HG03432 (cell line): Measurements from ENCODE around the gene DIPK1A.

Source experiments
- ATAC-seq: cut with Tn5 transposase; IDR thresholded peaks from one replicate; pipeline ENCODE4 v1.9.1; 2021; ENCODE audit warnings: mild to moderate bottlenecking, moderate library complexity; ENCODE audit not compliant: unreplicated experiment

The DIPK1A gene

GRCh38 chr1:92808381-92808780 is 152.9 kb downstream of the DIPK1A start:
- ATAC-seq: no peak

GRCh38 chr1:92805216-92805615 is 156.0 kb downstream of the DIPK1A start:
- no peak for ATAC-seq

GRCh38 chr1:92804721-92805201 is 156.5 kb downstream of the DIPK1A start:
- peak; percentile 94 for ATAC-seq

GRCh38 chr1:92803140-92803887 is 157.9 kb downstream of the DIPK1A start:
- ATAC-seq: no peak

GRCh38 chr1:92797961-92798360 is 163.3 kb downstream of the DIPK1A start:
- no peak for ATAC-seq

- no peak for ATAC-seq
Measured at GRCh38 chr1:92797297-92797696, 164.0 kb downstream of the DIPK1A start.

- no peak for ATAC-seq
Measured at GRCh38 chr1:92795166-92795565, 166.1 kb downstream of the DIPK1A start.

GRCh38 chr1:92792340-92792782 is 168.9 kb downstream of the DIPK1A start:
- ATAC-seq: no peak
